ENCODE results near the gene SLC12A3.

GRCh38 chr16:56817938-56818337 is 47.1 kb upstream of the SLC12A3 start:
- TF ChIP-seq EP300 (IDR thresholded peaks at IDR 0.05) (no peak), POLR2A (IDR thresholded peaks at IDR 0.05) (no peak), CTCF (IDR thresholded peaks at IDR 0.05) (no peak), POLR2AphosphoS5 (IDR thresholded peaks at IDR 0.05) (no peak)

All from gastroesophageal sphincter (tissue), 3 donors.